Kidney glomerular epithelial cell (primary cell): Measurements from ENCODE around the gene ITGA3.

ENCODE experiments used
- DNase-seq: peaks from one replicate; lab custom pipeline; 2025; lab: John Stamatoyannopoulos, UW

The ITGA3 gene

DNA sequence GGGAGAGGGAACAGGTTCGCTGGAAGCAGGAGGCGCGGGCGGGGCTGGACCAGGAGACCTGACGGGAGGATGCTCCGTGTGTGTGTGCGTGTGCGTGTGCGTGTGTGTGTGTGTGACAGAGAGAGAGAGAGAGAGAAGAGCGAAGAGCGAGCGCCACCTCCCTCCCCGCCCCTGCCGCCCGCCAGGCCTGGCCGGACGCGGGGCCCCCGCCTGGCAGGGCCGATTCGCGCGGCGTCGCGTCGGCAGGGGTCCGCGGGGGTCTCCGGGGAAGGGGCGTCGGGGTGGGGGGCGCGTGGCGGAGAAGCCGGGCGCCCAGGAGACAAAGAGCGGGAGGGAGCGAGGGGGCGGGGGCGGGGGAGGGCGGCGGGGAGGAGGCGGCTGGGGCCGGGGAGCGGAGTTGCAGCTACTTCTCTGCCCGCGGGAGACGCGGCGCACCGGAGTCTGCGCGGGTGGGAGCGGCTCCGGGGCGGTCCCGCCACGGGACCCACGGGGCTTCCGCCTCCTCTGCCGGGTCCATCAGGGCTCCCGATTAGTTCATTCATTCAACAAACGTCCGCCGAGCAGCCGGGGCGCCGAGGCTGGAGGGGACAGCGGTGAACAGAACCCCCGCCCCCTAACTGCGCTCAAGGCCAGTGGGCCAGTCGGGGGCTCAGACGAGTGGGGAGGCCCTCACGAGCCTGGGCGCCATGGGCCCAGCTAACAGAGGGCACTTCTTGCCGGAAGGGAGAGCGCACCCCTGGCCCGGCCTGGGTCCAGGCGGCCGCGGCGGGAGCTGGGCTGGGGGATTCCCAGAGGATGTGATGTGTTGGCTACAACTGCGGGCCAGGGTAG, 74.0 kb downstream of the ITGA3 start, which contains the start of gene SAMD14:
Gene SAMD14, minus strand, starts transcription at position 433 of the 831 bp plus-strand sequence. CDS start 5,201 bp downstream, outside the sequence.
- DNase-seq = peak; percentile 22

- DNase-seq = no peak
Observed at GRCh38 chr17:50130559-50131305, 74.8 kb downstream of the ITGA3 start.

DNA sequence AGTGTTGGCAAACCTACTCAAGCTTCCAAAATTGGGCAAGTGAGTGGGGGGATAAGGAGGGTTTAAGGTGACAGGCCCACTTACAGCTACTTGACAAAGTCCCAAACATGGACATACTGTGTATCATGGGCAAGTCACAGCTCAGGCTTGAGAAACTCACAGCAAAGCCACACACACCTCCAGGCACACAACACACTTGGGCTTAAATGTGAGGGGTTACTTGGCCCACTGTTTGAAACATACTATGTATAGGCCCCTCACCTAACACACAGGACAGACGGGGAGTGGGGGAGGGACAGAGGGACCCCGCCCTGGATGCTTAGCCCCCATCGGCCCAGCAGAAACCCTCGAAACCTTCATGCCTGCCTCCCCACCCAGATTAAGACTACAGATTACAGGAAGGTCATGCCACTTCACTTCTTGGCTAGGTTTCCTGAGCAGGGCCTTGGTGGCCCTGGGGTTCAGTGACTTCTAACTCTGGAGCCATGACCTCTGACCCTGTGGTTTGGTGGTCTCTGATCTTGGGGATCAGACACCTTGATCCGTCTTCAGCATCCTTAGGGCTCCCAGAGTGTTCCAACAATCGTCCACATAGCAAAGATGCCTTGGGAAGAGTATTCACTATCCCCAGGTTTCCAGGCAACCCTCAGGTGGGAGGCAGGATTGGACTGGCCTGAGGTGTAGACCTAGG, 76.3 kb downstream of the ITGA3 start:
- DNase-seq = no peak

- DNase-seq = no peak
Observed at GRCh38 chr17:50133028-50133768, 77.3 kb downstream of the ITGA3 start.

- no peak for DNase-seq
Observed at GRCh38 chr17:50133769-50134099, 77.8 kb downstream of the ITGA3 start.

GRCh38 chr17:50134206-50135110, 78.5 kb downstream of the ITGA3 start:
- no peak for DNase-seq

DNA sequence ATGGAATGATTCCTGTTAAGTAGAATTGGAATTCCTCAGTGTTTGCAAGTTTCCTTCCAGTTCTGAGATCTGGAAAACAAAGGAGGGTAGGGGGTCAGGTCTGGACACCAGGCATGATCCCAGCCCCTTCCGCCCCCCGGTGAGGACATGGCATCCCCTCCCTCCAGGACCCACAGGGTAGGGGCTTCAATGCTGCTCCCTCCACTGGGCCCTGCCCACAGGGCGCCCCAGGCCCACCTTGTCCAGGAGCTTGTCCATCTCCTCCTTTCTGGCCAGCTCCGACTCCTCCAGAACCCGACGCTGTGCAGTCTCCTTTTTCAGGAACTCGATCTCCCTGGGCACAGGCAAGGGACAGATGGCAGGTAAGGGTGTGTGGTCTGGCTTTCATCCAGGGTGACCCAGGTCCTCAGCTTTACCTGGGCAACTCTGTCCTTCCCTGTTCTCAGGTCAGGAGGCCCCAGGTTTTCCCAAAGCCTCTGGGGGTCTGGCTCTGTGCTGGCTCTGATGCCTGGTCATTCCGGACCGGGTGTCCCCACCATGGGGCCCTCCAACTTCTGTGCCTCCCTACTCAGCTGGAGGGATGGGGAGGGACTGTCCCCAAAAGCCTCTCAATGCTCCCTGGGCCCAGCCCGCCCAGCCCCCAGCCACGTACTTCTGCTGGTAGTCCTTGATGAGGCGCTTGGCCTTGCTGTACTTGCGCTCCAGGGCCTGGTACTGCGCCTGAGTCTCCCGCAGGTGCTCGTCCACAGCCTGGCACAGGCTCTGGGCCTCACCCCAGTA, 79.6 kb downstream of the ITGA3 start:
- no peak for DNase-seq

DNA sequence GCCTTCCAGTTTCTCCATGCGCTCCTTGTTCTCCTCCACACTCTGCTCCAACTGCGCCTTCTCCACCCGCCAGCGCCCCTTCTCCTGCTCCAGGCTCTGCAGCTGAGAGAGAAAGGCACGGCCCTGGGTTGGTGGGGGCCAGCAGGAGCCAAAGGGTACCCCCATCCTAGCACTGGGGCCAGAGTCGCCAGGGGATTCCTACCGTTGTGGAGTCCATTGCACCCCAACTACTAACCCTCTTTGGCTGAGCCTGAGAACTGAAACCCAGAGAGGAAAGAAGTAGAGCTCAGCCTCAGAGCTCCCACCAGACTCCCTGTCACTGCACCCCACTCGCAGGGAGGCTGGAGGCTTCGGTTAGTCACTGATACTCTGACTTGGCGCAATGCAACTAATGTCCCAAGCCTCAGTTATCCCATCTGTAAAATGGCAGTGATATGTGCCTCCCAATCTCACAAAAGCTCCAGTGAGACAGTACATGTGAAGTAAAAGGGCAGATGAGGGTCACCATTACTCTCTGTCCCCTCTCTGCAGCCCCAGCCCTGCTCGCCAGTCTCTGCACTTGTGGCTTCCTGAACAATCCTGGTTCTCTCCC, 80.3 kb downstream of the ITGA3 start:
- no peak for DNase-seq

- no peak for DNase-seq
Observed at GRCh38 chr17:50137042-50137441, 81.1 kb downstream of the ITGA3 start.

DNA sequence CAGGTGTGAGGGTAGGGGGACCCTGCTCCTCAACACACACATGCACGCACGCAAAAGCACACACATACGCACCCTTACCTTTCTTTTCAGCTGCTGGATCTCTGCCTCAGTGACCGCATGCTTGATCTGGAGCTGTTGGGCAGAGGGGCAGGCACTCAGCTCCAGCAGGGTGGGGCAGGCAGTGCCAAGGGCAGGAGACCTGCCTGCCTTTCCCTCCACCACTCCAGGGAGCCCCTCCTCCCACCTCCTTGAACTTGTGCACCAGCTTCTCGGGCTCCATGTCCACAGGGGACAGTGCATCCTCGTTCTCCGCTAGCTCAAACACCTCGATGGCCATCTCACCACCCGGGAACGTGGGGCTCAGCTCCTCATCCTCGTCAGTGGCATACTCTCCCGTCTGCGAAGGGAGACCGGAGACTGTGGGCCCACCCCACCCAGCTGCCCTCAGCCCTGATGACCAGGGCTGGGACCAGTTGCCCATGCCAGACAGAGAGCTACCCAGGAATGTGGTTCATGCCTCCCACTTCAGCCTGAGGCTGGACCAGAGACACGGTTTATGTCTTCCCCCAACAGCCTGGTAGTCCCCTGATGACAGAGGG, 83.4 kb downstream of the ITGA3 start:
- DNase-seq = no peak
